Measurements from ENCODE around the gene ROR1. TPM values are rescaled to one million over a fixed set of nuclear protein-coding genes. Genes with fewer than 3 reads are reported as not detected.

ROR1 gene
- total and polyA plus RNA-seq, 8 donors: 1.4 to 37.3 (median 14.6) TPM

DNA sequence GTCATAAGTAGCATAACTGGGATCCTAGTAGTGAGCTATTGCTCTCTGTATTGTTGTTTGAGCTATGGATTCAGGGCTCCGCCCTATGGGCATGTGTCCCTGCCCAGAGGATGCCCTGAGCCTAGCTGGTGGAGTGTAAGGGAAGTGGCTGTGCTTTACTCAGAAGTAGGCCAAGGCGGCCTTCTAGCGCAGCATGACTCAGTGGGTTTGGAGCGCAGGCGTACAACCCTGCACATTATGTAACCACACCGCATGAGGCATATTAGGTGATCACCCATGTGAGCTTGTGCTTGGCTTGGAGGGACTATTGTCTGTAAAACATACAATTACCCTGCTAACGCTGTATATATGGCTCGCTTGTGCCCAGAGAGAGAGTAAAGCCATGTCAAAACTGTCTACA lies 418.5 kb downstream of the ROR1 start:
- DNase-seq: no peak
- no peaks in the 10 kb centered on the region for H3K27me3 ChIP-seq
- intact Hi-C loops (cut with DNase I; ENCODE audit: low total_unique reads): no loop called here

DNA sequence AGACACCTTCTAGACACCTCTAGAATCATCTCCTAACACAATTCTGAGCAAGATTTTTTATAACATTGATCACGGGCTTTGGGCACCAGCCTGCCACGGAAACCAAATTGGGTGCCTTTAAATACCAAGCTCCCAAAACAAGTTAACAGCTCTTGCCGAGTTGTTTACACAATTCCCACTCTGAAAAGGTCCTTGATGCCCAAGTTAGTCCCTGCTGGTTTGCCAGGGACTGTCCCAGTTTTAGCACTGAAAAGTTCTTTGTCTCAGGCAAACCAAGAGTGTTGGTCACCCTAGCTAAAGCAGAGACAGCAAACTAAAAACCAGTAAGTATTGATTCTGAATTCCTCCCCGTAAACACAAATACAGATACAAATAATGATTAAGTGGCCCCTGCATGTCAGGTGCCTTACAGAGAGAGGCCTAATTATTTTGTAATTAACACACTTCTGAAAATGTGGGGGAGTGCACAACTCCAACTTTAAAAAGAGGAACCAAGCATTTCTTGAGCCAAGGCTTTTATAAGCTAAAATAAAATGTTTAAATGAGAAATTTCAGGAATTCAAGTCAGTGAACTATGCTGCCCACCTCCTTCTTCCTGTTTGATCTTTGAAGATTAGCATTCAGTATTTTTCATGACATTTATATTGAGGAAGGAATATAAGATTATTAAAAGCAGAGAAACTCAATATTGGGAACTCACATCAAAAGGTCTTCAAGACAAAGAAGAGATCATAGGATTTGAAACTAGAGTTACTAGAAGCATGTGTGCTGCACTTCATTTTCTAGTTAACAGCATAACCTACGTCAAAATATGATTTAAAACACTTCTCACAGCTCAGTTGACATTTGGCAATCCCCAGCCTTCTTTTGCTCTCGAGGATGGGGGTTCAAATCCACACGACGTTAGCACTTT lies 420.6 kb downstream of the ROR1 start:
- no peaks in the 10 kb centered on the region for H3K36me3 ChIP-seq
- intact Hi-C loops (cut with DNase I; ENCODE audit: low total_unique reads): no loop called here
- no peaks in the 10 kb centered on the region for H3K27me3 ChIP-seq
- H3K4me3 ChIP-seq: no peak overlapping the region
- peaks cover 0 to 13% (median 6%) of the 10 kb centered on the region in 4 donors for H3K4me1 ChIP-seq
- TF ChIP-seq POLR2AphosphoS5 (IDR thresholded peaks at IDR 0.05) (no peak), EP300 (IDR thresholded peaks at IDR 0.05) (no peak), CTCF (IDR thresholded peaks at IDR 0.05) (no peak), POLR2A (IDR thresholded peaks at IDR 0.05) (no peak)
- WGBS, 5 donors: 57 to 73% (median 66%) methylated on average over 8 of the region's 8 CpGs
- DNase-seq: no peak
- no peak overlapping the region for H3K27ac ChIP-seq
- no peaks in the 10 kb centered on the region for H3K9me3 ChIP-seq

More for the DNA sequence above, 418.5 kb downstream of the ROR1 start:
- H3K36me3 ChIP-seq: no peaks in the 10 kb centered on the region
- no peak overlapping the region for H3K27ac ChIP-seq
- TF ChIP-seq POLR2AphosphoS5 (IDR thresholded peaks at IDR 0.05) (no peak), CTCF (IDR thresholded peaks at IDR 0.05) (no peak), POLR2A (IDR thresholded peaks at IDR 0.05) (no peak), EP300 (IDR thresholded peaks at IDR 0.05) (no peak)
- WGBS, 5 donors: 96 to 99% (median 98%) methylated on average over 6 to 8 of the region's 8 CpGs
- no peaks in the 10 kb centered on the region for H3K9me3 ChIP-seq
- H3K4me1 ChIP-seq: peaks cover 0 to 14% (median 6%) of the 10 kb centered on the region in 4 donors
- no peak overlapping the region for H3K4me3 ChIP-seq

DNA sequence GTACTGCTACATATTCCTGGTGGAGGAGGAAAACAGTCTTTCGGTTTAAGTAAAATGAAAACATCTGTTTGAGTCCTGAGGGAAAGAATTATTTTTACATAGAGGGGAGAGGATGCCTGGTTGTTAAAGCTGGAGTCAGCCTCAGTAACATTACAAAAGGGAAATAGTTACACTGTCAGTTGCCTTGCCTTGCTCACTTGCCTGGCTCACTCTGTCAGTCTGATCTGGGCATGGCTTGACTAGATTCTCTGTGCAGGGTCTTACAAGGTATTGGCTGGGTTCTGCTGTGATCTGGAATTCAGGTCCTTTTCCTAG lies 421.2 kb downstream of the ROR1 start:
- H3K27me3 ChIP-seq: no peaks in the 10 kb centered on the region
- 72 to 92% (median 81%) methylated on average over 1 of the region's 1 CpG for WGBS, 5 donors

More for the DNA sequence above, 421.2 kb downstream of the ROR1 start:
- Histone ChIP-seq H3K36me3 (no peaks in the 10 kb centered on the region), H3K9me3 (no peaks in the 10 kb centered on the region), H3K27ac (no peak overlapping the region), H3K4me3 (no peak overlapping the region), H3K4me1 (peaks cover 0 to 13% (median 6%) of the 10 kb centered on the region in 4 donors)
- DNase-seq: peak in 1 of 2 donors; percentile 17
- TF ChIP-seq POLR2A (IDR thresholded peaks at IDR 0.05) (no peak), CTCF (IDR thresholded peaks at IDR 0.05) (no peak), POLR2AphosphoS5 (IDR thresholded peaks at IDR 0.05) (no peak), EP300 (IDR thresholded peaks at IDR 0.05) (no peak)
- intact Hi-C loops (cut with DNase I; ENCODE audit: low total_unique reads): no loop called here
